ENCODE results near the gene NEK9.

DNA sequence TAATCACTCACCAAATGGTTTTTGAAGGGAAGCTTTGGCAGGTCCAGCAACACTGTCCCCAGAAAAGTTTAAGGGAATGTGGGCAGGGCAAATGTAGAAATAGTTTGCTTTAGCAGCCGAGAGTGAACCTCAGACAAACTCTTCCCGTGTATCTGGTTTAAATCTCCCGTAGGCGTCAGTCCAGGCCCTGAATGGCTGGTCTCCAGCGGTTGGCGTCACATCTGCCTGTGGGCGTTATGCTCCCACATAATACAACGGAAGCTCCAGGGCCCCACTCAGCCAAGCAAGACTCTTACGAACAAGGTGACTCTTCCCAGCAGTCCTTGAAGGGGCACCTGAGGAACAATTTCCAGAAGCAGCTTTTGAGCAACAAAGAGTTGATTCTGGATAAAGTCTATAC, 56.5 kb downstream of the NEK9 start:
- no peak for TF ChIP-seq POLR2A (IDR thresholded peaks at IDR 0.05)
- TF ChIP-seq, protein P1, sequence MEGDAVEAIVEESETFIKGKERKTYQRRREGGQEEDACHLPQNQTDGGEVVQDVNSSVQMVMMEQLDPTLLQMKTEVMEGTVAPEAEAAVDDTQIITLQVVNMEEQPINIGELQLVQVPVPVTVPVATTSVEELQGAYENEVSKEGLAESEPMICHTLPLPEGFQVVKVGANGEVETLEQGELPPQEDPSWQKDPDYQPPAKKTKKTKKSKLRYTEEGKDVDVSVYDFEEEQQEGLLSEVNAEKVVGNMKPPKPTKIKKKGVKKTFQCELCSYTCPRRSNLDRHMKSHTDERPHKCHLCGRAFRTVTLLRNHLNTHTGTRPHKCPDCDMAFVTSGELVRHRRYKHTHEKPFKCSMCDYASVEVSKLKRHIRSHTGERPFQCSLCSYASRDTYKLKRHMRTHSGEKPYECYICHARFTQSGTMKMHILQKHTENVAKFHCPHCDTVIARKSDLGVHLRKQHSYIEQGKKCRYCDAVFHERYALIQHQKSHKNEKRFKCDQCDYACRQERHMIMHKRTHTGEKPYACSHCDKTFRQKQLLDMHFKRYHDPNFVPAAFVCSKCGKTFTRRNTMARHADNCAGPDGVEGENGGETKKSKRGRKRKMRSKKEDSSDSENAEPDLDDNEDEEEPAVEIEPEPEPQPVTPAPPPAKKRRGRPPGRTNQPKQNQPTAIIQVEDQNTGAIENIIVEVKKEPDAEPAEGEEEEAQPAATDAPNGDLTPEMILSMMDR (IDR thresholded peaks at IDR 0.05) = no peak
